Astrocyte (in vitro differentiated cells and primary cell): ENCODE results near the gene GOLGA6A. TPM values are rescaled to one million over a fixed set of nuclear protein-coding genes. Genes with fewer than 3 reads are reported as not detected.

Experiments used
- DNase-seq: peaks from one replicate; pipeline ENCODE4 v3.0.0-alpha.2; 2010; ENCODE audit warnings: low read depth
- FAIRE-seq: peaks from 2 replicates; lab custom pipeline; 2011; peaks lifted over from hg19 to GRCh38; lab: Jason Lieb, UNC
- H2AFZ ChIP-seq: 2 replicates; pipeline ENCODE4 v1.6.0; 2012; ENCODE audit warnings: low read depth, low read length, inconsistent platforms
- H3K27ac ChIP-seq: 2 replicates; pipeline ENCODE4 v1.5.1; 2011; ENCODE audit warnings: low read depth, low read length, inconsistent platforms
- H3K27me3 ChIP-seq: 2 replicates; pipeline ENCODE4 v1.6.0; 2011; ENCODE audit warnings: low read length, inconsistent platforms; ENCODE audit not compliant: insufficient read depth
- H3K36me3 ChIP-seq: 2 replicates; pipeline ENCODE4 v1.5.1; 2011; ENCODE audit warnings: low read length, inconsistent platforms; ENCODE audit not compliant: insufficient read depth
- H3K4me1 ChIP-seq: 2 replicates; pipeline ENCODE4 v1.5.1; 2011; ENCODE audit warnings: low read length, inconsistent platforms; ENCODE audit not compliant: insufficient read depth
- H3K4me2 ChIP-seq: 2 replicates; pipeline ENCODE4 v1.6.0; 2012; ENCODE audit warnings: low read length, inconsistent platforms
- H3K4me3 ChIP-seq: 2 replicates; pipeline ENCODE4 v1.5.1; 2011; ENCODE audit warnings: low read depth, mild to moderate bottlenecking, low read length, inconsistent platforms; ENCODE audit not compliant: insufficient read depth
- H3K79me2 ChIP-seq: 2 replicates; pipeline ENCODE4 v1.6.0; 2012; ENCODE audit warnings: mild to moderate bottlenecking, low read length, inconsistent platforms; ENCODE audit not compliant: insufficient read depth
- H3K9ac ChIP-seq: 2 replicates; pipeline ENCODE4 v1.6.0; 2012; ENCODE audit warnings: mild to moderate bottlenecking, low read length, inconsistent platforms
- H3K9me3 ChIP-seq: 2 replicates; pipeline ENCODE4 v1.5.1; 2012; ENCODE audit warnings: low read depth, mild to moderate bottlenecking, low read length, inconsistent platforms; ENCODE audit not compliant: insufficient read depth
- H4K20me1 ChIP-seq: 2 replicates; pipeline ENCODE4 v1.6.0; 2012; ENCODE audit warnings: low read length, inconsistent platforms; ENCODE audit not compliant: insufficient read depth
- H3K27ac Mint-ChIP-seq: one replicate; pipeline ENCODE4 v1.8.0; 2021; ENCODE audit warnings: mild to moderate bottlenecking, mixed read lengths; ENCODE audit not compliant: unreplicated experiment
- H3K27me3 Mint-ChIP-seq: one replicate; pipeline ENCODE4 v1.8.0; 2021; ENCODE audit warnings: low read depth, mixed read lengths; ENCODE audit not compliant: unreplicated experiment
- H3K36me3 Mint-ChIP-seq: one replicate; pipeline ENCODE4 v1.8.0; 2021; ENCODE audit warnings: low read depth, mixed read lengths; ENCODE audit not compliant: unreplicated experiment
- H3K4me1 Mint-ChIP-seq: one replicate; pipeline ENCODE4 v1.8.0; 2021; ENCODE audit warnings: low read depth, mixed read lengths; ENCODE audit not compliant: unreplicated experiment
- H3K4me3 Mint-ChIP-seq: one replicate; pipeline ENCODE4 v1.8.0; 2021; ENCODE audit warnings: mild to moderate bottlenecking, moderate library complexity, mixed read lengths; ENCODE audit not compliant: unreplicated experiment
- H3K9me3 Mint-ChIP-seq: one replicate; pipeline ENCODE4 v1.8.0; 2021; ENCODE audit warnings: mild to moderate bottlenecking, mixed read lengths; ENCODE audit not compliant: unreplicated experiment
- CTCF ChIP-seq: IDR thresholded peaks from 2 replicates; pipeline ENCODE4 v1.5.1; 2011; ENCODE audit warnings: low read depth, mild to moderate bottlenecking, inconsistent platforms, low read length, moderate library complexity; ENCODE audit not compliant: insufficient read depth
- EZH2 ChIP-seq: IDR thresholded peaks from 2 replicates; pipeline ENCODE4 v1.6.1; 2012; ENCODE audit warnings: mild to moderate bottlenecking, low read length, inconsistent platforms; ENCODE audit not compliant: insufficient read depth
- total RNA-seq: library from RNA; stranded (reverse); gene quantifications from 2 replicates; pipeline ENCODE4 v1.2.1, GENCODE V29; 2021

The GOLGA6A gene
- total RNA-seq, 1 donor from 2014 or later: 0.30 TPM

- H3K79me2 ChIP-seq: peaks cover 23% of the 10 kb centered on the region
- H3K27me3 ChIP-seq: no peaks in the 10 kb centered on the region
- DNase-seq (no peak), FAIRE-seq (no peak)
- H3K36me3 ChIP-seq: peaks cover 14% of the 10 kb centered on the region
- peaks cover 14% of the 10 kb centered on the region for H3K4me1 ChIP-seq
- H3K9me3 ChIP-seq: no peaks in the 10 kb centered on the region
- Mint-ChIP-seq H3K9me3 (no peaks in the 10 kb centered on the region), H3K4me1 (peaks cover 7% of the 10 kb centered on the region), H3K36me3 (peaks cover 30% of the 10 kb centered on the region), H3K27ac (no peak overlapping the region), H3K4me3 (no peak overlapping the region), H3K27me3 (no peaks in the 10 kb centered on the region)
- H4K20me1 ChIP-seq: peaks cover 59% of the 10 kb centered on the region
- no peak overlapping the region for H3K27ac ChIP-seq
- no peak overlapping the region for H3K4me2 ChIP-seq
- H2AFZ ChIP-seq: no peak overlapping the region
- H3K9ac ChIP-seq: no peak overlapping the region
- no peak overlapping the region for H3K4me3 ChIP-seq
- TF ChIP-seq CTCF: no peak
Observed at GRCh38 chr15:74024687-74025086, 57.7 kb downstream of the GOLGA6A start.

GRCh38 chr15:74022706-74023470, 59.5 kb downstream of the GOLGA6A start:
- no peak overlapping the region for H3K9ac ChIP-seq
- peaks cover 63% of the 10 kb centered on the region for H4K20me1 ChIP-seq
- H3K9me3 ChIP-seq: no peaks in the 10 kb centered on the region
- H3K27ac Mint-ChIP-seq: no peak overlapping the region
- no peak overlapping the region for H3K4me3 Mint-ChIP-seq
- H3K9me3 Mint-ChIP-seq: no peaks in the 10 kb centered on the region
- H3K27ac ChIP-seq: no peak overlapping the region
- peaks cover 10% of the 10 kb centered on the region for H3K36me3 ChIP-seq
- no peaks in the 10 kb centered on the region for H3K27me3 ChIP-seq
- DNase-seq (no peak), FAIRE-seq (no peak)
- no peaks in the 10 kb centered on the region for H3K27me3 Mint-ChIP-seq
- peaks cover 14% of the 10 kb centered on the region for H3K4me1 ChIP-seq
- H3K36me3 Mint-ChIP-seq: peaks cover 30% of the 10 kb centered on the region
- H3K4me3 ChIP-seq: no peak overlapping the region
- peaks cover 7% of the 10 kb centered on the region for H3K4me1 Mint-ChIP-seq
- TF ChIP-seq CTCF (no peak), EZH2 (no peak)
- H2AFZ ChIP-seq: no peak overlapping the region
- no peak overlapping the region for H3K4me2 ChIP-seq
- peaks cover 38% of the 10 kb centered on the region for H3K79me2 ChIP-seq

Other genes starting within 250 kb of the GOLGA6A start
- not detected in 2 replicates for gene TBC1D21, start 209.0 kb downstream of the GOLGA6A start, total RNA-seq
- 280 and 384 TPM in 2 replicates for gene LOXL1, start 156.1 kb downstream of the GOLGA6A start, total RNA-seq
- gene STOML1, start 90.3 kb downstream of the GOLGA6A start, total RNA-seq: 12.4 and 16.6 TPM in 2 replicates
- 116 and 119 TPM in 2 replicates for gene PML, start 87.8 kb downstream of the GOLGA6A start, total RNA-seq
- 0.14 and 0.19 TPM in 2 replicates for gene ISLR2, start 48.0 kb upstream of the GOLGA6A start, total RNA-seq
- 1.6 and 3.6 TPM in 2 replicates for gene ISLR, start 91.2 kb upstream of the GOLGA6A start, total RNA-seq
- 7.2 and 13.7 TPM in 2 replicates for gene STRA6, start 120.2 kb upstream of the GOLGA6A start, total RNA-seq
- 0.41 and 0.96 TPM in 2 replicates for gene CCDC33, start 153.8 kb upstream of the GOLGA6A start, total RNA-seq